ENCODE measurements around the gene PCSK6.

GRCh38 chr15:101510212-101511197, 21.0 kb upstream of the PCSK6 start:
- TF ChIP-seq EZH2phosphoT487 (IDR thresholded peaks at IDR 0.05; ENCODE audit: low read length) (no peak), CTCF (IDR thresholded peaks at IDR 0.05; ENCODE audit: low read length) (no peak), EZH2 (optimal IDR thresholded peaks at IDR 0.05; ENCODE audit: low read depth, low read length) (no peak)

Data from MM.1S (cell line).